Panc1 (cell line): Measurements from ENCODE around the gene ELMO1.

Experiments used
- CTCF ChIP-seq: fragments of 450-650 bp; IDR thresholded peaks from 2 replicates; pipeline ENCODE4 v1.5.1; 2017; ENCODE audit warnings: mild to moderate bottlenecking
- POLR2AphosphoS5 ChIP-seq: IDR thresholded peaks from 2 replicates; pipeline ENCODE4 v1.6.1; 2012; ENCODE audit warnings: mild to moderate bottlenecking, low read depth, low read length, moderate library complexity
- REST ChIP-seq, 2 experiments: IDR thresholded peaks; 2 replicates each; pipeline ENCODE4 v1.6.1; 2011 to 2012; ENCODE audit warnings: low read depth in 2 of 2, control low read depth in 1 of 2, low read length in 1 of 2, mild to moderate bottlenecking in 1 of 2, moderate library complexity in 1 of 2; ENCODE audit not compliant: insufficient read depth in 1 of 2

- no peak for TF ChIP-seq CTCF
- no peak for TF ChIP-seq REST (IDR thresholded peaks at IDR 0.05; ENCODE audit: insufficient read depth in 1 of 2, low read depth in 2 of 2, low read length in 1 of 2)
- TF ChIP-seq POLR2AphosphoS5: no peak
These were observed 288.0 kb downstream of the ELMO1 start for GRCh38 chr7:37160656-37161055.
